Measurements from ENCODE around the gene MXI1. TPM values are rescaled to one million over a fixed set of nuclear protein-coding genes. Genes with fewer than 3 reads are reported as not detected.

Gene MXI1
- total and polyA plus RNA-seq, 8 donors: 16.5 to 79.3 (median 49.2) TPM

GRCh38 chr10:110209926-110210673 lies 2.7 kb downstream of the MXI1 start:
- Histone ChIP-seq H3K9me3 (no peaks in the 10 kb centered on the region), H3K27ac (peak overlapping the region; percentile 88 to 93), H3K4me1 (peaks cover 0 to 43% of the 10 kb centered on the region in 2 donors), H3K4me3 (peak overlapping the region; percentile 60 to 64), H3K36me3 (no peaks in the 10 kb centered on the region), H3K27me3 (no peaks in the 10 kb centered on the region)
- intact Hi-C loops (cut with DNase I): no loop called here
- TF ChIP-seq CTCF (IDR thresholded peaks at IDR 0.05): no peak
- peak in 3 of 4 donors; percentile 64 to 90 (median 69) for DNase-seq
- ATAC-seq: peak; percentile 25

- DNase-seq (peak; percentile 96 to 99 (median 98)), ATAC-seq (peak; percentile 84)
- intact Hi-C loops (cut with DNase I): no loop called here
- Histone ChIP-seq H3K36me3 (no peaks in the 10 kb centered on the region), H3K9me3 (no peaks in the 10 kb centered on the region), H3K4me3 (peak overlapping the region; percentile 60 to 64), H3K27ac (peak overlapping the region; percentile 88 to 93), H3K4me1 (peaks cover 0 to 50% of the 10 kb centered on the region in 2 donors), H3K27me3 (no peaks in the 10 kb centered on the region)
- no peak for TF ChIP-seq CTCF (IDR thresholded peaks at IDR 0.05)
Measured at GRCh38 chr10:110210674-110211464, 3.5 kb downstream of the MXI1 start.

GRCh38 chr10:110211465-110211843 lies 4.0 kb downstream of the MXI1 start:
- peaks cover 0 to 56% of the 10 kb centered on the region in 2 donors for H3K4me1 ChIP-seq
- H3K27ac ChIP-seq: peak overlapping the region; percentile 88 to 93
- H3K27me3 ChIP-seq: no peaks in the 10 kb centered on the region
- no peaks in the 10 kb centered on the region for H3K36me3 ChIP-seq
- DNase-seq: no peak
- H3K9me3 ChIP-seq: no peaks in the 10 kb centered on the region
- peak overlapping the region in 1 of 2 donors; percentile 64 for H3K4me3 ChIP-seq
- intact Hi-C loops (cut with DNase I): no loop called here
- TF ChIP-seq CTCF (IDR thresholded peaks at IDR 0.05): no peak
- no peak for ATAC-seq

GRCh38 chr10:110212119-110213006 lies 5.0 kb downstream of the MXI1 start:
- peaks cover 0 to 51% of the 10 kb centered on the region in 2 donors for H3K4me1 ChIP-seq
- H3K9me3 ChIP-seq: no peaks in the 10 kb centered on the region
- peak in 1 of 4 donors; percentile 66 for DNase-seq
- no peaks in the 10 kb centered on the region for H3K36me3 ChIP-seq
- H3K27ac ChIP-seq: peak overlapping the region; percentile 88 to 93
- H3K4me3 ChIP-seq: peak overlapping the region in 1 of 2 donors; percentile 64
- TF ChIP-seq CTCF (IDR thresholded peaks at IDR 0.05): no peak
- H3K27me3 ChIP-seq: no peaks in the 10 kb centered on the region
- intact Hi-C loops (cut with DNase I): no loop called here
- ATAC-seq: no peak
